Activated CD8-positive, alpha-beta memory T cell treated with anti-CD3 and anti-CD28 coated beads for 36 hours (primary cell): ENCODE data around the gene FUZ. TPM values are rescaled to one million over a fixed set of nuclear protein-coding genes. Genes with fewer than 3 reads are reported as not detected.

ENCODE experiments used
- CTCF ChIA-PET: fragments of 350-600 bp; sonication (Branson Sonifier 250); formaldehyde crosslinking; loops from one replicate; lab custom pipeline; 2021; ENCODE audit warnings: antibody characterized with exemption; lab: Charles Lee
- POLR2A ChIA-PET: fragments of 350-600 bp; sonication (Branson Sonifier 250); formaldehyde crosslinking; loops from one replicate; lab custom pipeline; 2021; ENCODE audit warnings: antibody characterized with exemption; lab: Charles Lee
- total RNA-seq, 2 experiments: library from RNA; stranded (reverse); gene quantifications; one replicate each; pipeline ENCODE4 v1.2.3, GENCODE V29; 2021

FUZ gene
- total RNA-seq, 2 experiments from 2014 or later, result 32.6 to 33.4 TPM

DNA sequence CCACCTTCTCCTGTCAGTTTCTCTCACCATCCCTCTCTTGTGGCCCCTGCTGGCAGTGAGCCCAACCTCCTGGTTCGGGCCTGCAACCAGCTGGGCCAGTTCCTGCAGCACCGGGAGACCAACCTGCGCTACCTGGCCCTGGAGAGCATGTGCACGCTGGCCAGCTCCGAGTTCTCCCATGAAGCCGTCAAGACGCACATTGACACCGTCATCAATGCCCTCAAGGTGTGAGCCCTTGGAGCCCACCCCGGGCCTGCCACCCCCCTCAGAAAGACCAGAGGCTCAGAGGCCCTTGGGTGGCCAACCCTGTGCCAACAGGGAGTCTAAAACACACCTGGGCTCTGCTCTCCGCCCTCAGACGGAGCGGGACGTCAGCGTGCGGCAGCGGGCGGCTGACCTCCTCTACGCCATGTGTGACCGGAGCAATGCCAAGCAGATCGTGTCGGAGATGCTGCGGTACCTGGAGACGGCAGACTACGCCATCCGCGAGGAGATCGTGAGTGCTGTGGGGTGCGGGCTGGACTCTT lies 13.8 kb downstream of the FUZ start:
- POLR2A ChIA-PET, result no interaction called here
- CTCF ChIA-PET, result no interaction called here

DNA sequence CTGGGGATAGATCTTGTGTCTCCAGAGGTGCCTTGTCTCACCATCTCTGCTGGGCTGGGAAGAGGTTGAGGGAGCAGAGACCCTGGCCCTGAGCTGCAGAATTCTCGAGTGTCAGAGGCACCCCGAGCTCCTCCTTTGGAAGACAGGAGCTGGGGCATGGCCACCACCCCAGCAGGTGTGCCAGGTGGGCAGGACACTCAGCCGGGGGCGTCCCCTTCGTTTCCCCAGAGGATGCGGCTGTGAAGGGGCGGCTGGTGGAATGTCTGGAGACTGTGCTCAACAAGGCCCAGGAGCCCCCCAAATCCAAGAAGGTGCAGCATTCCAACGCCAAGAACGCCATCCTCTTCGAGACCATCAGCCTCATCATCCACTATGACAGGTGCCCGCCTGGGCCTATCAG lies 14.5 kb downstream of the FUZ start:
- ChIA-PET POLR2A (no interaction called here), CTCF (no interaction called here)

DNA sequence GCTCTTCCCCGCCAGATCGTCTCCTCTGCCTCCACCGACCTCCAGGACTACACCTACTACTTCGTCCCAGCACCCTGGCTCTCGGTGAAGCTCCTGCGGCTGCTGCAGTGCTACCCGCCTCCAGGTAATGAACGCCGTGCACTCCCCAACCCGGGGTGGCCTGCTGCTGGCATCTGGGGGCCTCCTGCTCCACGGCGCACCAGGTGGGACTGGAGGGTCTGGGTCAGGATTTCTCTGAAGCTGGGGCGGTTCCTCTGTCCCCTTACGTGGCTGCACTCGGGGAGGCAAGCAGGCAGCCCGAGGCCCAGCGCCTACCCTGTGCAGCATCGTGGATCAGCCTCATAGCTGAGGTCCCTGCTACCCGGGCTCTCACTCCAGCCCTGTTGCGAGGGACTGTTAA lies 17.5 kb downstream of the FUZ start:
- ChIA-PET CTCF (interaction anchor here (0.6 to 1.3 kb wide), 2 partner anchors 9 to 20 kb away, joined by 3 to 4 read pairs; no protein-coding TSS in a partner anchor), POLR2A (no interaction called here)

DNA sequence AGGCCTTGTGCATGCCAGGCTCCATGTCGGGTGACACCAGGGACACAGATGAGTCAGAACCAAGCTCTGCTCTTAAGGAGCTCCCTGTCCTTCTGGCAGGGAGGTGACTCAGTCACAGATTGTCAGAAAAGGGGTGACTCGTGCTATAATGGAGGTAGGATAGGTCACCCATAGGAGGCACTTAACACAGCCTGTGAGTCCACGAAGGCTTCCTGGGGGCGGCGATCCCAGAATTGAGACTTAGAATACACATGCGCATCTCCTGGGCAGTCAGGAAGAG lies 19.6 kb downstream of the FUZ start:
- ChIA-PET POLR2A (no interaction called here), CTCF (interaction anchor here (0.6 to 1.2 kb wide), 2 partner anchors 22 to 107 kb away, joined by 3 to 4 read pairs; no protein-coding TSS in a partner anchor)

DNA sequence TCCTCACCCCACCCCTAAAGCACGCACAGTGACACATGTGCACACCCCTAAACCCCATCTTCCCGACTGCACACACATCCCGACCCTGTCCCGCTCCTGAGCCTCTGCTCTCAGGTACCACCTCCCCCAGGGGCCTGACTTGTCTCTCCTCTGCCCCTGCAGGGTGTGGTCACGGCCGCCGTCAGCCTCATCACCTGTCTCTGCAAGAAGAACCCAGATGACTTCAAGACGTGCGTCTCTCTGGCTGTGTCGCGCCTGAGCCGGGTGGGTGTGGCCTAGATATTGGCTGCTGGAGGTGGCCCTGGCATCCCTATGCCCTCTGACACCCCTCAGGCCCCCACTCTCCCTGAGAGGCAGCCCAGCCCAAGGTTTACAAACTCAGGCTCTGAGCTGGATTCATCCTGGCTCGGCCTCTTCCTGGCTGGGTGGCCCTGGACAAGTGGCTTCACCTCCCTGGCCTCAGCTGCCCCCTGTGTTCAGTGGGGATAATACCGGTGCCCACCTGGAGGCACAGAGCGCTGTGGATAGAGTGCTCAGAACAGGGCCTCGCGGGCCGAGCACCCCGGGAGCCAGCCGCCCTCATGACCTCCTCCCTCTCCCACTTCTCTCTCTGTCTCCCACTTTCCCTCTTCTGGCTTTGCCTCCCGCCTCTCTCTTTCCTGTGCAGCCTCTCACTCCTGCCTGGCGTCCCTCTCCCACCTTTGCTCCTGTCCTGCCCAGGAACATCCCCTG lies 20.1 kb downstream of the FUZ start:
- POLR2A ChIA-PET, result no interaction called here
- CTCF ChIA-PET, result interaction anchor here (0.6 kb wide), 1 partner anchor 106 kb away, joined by 3 read pairs; no protein-coding TSS in a partner anchor

DNA sequence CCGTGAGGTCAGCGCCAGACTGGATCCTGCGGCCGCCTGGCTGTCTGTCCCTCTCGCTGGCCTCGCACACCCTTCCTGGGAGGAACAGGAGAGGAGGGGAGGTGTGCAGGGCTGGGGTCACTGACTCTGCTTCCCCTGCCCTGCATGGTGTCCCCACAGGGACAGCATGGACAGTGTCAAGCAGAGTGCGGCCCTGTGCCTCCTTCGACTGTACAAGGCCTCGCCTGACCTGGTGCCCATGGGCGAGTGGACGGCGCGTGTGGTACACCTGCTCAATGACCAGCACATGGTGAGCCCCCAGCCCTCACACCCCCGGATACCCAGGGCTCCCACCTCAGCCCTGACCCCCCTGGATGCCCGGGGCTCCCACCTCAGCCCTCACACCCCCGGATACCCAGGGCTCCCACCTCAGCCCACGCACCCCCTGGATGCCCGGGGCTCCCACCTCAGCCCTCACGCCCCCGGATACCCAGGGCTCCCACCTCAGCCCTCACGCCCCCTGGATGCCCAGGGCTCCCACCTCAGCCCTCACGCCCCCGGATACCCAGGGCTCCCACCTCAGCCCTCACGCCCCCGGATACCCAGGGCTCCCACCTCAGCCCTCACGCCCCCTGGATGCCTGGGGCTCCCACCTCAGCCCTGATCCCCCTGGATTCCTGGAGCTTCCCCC lies 21.2 kb downstream of the FUZ start:
- POLR2A ChIA-PET, result no interaction called here
- CTCF ChIA-PET, result no interaction called here

DNA sequence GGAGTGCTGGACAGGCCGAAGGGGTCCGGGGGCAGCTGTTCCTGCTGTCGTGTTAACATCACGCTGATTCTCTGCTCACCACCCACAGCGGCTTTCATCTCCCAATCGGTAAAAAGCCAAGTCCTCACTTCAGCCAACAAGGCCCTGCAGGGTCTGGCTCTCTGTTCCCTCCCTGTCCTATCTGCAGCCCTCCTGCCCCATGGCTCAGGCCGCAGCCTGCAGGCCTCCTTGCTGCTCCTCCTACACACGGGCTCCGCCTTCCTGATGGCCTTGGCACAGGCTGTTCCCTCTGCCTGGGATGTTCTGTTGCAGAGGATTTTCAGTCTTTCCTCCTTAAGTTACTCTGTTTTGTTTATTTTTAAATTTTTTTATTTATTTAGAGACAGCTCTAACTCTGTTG lies 22.2 kb downstream of the FUZ start:
- CTCF ChIA-PET, result no interaction called here
- POLR2A ChIA-PET, result no interaction called here

DNA sequence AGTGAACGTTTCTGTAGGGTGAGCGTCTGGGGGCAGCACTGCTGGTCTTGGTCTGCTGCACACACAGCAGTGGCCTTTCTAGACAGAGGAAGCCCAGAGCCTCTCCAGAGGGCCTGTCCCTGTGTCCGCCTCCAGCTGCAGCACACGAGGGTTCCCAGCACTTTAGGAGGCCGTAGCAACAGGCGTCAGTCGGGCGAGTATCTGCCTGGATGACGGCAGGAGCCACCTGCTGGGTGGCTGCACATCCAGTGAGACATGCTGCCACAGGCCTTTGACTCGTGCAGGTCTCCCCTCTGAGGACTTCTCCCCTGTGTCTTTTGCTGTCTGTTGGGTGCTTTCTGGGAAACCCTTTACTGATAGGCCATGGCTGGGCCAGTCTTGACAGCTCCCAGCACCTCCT lies 24.2 kb downstream of the FUZ start:
- POLR2A ChIA-PET, result no interaction called here
- CTCF ChIA-PET, result no interaction called here

DNA sequence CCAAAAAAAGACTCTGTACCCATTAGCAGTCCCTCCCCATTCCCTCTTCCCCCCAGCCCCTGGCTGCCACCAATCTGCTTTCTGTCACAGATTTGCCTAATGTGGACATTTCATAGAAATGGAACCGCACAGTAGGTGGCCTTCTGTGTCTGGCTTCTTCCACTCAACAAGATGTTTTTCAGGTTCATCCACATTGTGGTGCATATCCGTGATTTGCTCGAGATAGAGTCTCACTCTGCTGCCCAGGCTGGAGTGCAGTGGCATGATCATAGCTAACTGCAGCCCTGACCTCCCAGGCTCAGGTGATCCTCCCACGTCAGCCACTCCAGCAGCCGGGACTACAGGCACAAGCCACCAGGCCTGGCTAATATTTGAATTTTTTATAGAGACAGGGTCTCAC lies 25.3 kb downstream of the FUZ start:
- ChIA-PET POLR2A (no interaction called here), CTCF (no interaction called here)

DNA sequence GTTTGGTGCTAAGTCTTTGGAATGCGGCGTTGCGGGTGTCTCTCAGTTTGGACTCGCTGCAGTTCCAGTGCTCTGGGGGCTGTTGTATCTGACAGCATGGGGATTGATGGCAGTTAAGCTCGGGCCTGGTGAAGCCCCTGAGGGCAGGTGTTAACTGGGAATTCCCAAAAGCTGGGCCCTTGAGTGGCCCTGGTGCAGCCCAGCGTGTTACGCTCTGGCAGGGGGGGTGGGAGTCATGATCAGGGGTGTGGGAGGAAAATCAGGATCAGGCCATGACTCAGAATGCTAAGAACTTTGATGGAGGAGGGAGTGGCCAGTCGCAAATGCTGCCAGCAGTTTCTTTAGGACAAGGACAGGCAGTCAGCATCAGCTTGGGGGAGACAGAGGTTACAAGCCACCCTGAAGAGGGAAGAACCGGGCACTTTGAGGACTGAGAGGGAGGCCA lies 26.7 kb downstream of the FUZ start:
- POLR2A ChIA-PET, result no interaction called here
- CTCF ChIA-PET, result interaction anchor here (0.7 to 2.0 kb wide), 2 partner anchors 24 to 68 kb away, joined by 3 to 5 read pairs; no protein-coding TSS in a partner anchor

DNA sequence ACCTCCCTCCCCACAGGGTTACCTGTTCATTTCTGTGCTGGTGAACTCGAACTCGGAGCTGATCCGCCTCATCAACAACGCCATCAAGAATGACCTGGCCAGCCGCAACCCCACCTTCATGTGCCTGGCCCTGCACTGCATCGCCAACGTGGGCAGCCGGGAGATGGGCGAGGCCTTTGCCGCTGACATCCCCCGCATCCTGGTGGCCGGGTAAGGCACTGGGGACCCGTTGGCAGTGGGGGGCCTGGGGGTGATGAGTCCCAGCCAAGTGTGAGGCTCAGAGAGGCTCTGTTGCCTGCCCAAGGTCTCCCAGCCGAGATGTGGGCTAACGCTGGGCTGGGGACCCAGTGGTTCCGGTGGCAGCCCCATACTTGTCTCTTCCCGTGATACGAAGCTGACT lies 30.6 kb downstream of the FUZ start:
- ChIA-PET CTCF (no interaction called here), POLR2A (no interaction called here)

DNA sequence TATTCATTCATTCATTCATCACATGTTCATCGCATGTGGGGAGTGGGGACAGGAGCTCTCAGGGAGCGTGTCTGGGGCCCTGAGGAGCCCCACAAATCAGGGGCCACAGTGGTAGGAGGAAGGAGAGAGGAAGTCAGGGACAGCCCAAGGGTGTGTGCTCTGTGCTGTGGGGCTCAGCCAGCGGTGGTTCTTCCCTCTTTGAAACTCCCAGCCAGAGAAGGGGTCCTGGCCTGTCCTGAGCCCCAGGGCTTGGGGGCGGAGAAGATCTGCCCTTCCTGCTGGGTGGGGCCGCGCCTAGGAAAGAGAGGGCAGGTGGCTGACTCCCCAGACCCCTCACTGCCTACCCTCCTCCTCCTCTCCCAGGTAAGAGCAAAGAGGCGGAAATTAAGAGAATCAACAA lies 31.7 kb downstream of the FUZ start:
- CTCF ChIA-PET, result interaction anchor here (0.6 kb wide), 1 partner anchor 15 kb away, joined by 3 read pairs; the partner anchor contains the start of gene AP2A1
- POLR2A ChIA-PET, result no interaction called here

DNA sequence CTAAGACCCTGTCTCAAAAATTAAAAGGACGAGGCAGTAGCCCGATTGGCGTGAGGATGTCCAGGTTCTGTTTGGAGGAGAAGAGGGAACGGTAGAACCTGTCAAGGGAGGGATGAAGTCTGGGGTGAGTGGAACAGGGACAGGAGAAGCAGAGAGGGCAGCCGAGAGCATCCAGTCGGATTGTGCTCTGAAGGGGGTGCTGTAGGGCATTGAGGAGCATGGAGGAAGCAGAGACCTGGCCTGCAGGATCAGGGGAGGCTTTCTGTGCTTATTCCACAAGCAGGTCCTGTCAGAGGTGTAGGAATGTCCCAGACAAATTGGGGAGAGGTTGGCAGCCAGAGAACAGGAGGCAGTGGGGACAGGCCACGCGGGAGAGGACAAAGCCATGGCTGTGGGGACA lies 32.2 kb downstream of the FUZ start:
- ChIA-PET POLR2A (no interaction called here), CTCF (interaction anchor here (0.6 kb wide), 1 partner anchor 14 kb away, joined by 3 read pairs; the partner anchor contains the start of gene AP2A1)

DNA sequence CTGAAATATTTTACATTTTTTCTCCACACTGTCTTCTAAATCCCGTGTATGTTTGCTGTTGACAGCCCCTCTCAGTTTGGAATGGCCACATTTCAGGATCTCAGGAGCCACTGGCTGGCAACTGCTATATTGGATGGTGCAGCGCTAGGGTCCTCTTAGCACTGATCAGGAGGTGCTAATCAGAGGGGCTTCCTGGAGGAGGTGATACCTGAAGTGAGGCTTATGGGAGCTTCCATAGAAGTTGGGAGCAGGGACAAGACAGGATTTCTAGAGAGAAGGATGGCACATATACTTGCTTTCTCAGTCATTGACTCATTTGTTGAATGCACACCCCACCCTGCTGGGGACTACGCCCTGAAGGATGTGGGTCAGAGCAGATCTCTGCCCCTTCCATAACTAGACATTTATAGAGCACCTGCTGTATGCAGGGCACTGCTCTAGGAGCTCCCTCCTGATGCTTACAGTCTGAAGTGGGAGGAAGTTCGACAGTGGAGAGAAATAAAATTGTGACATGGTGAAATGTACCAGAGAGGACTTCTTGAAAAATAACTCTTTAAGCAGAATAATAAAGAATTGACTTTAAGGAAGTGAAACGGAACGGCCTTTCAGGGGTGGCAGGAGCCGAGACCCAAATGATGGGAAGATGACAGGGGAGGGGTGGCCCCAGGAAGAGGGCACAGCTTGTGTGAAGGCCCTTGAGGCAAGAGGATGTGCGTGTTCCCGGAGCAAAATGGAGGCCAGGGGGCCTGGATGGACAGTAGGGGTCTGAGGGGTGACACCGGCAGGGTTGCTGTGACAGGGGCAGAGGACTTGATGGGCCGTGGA lies 33.1 kb downstream of the FUZ start:
- POLR2A ChIA-PET, result interaction anchor here (0.6 kb wide), 1 partner anchor 127 kb away, joined by 3 read pairs; no protein-coding TSS in a partner anchor

DNA sequence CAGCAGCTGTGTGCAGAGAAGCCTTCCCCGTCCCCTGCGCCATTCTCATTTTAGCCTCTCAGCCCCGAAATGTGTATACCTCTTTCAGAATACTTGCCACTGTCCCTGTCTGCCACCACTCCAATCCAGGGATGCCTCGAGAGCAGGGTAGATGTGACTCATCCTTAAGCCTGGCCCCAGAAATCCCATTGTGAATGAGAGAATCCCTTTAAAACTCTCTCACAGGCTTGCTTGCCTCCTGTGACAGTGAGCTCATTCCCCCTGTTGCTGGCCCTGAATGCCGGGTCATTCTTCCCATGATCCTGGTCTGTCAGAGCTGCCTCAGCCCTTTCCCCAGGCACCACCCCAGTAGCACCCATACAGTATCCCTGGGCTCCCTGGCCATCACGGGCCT lies 36.7 kb downstream of the FUZ start:
- ChIA-PET CTCF (interaction anchor here (0.6 kb wide), 1 partner anchor 18 kb away, joined by 4 read pairs; no protein-coding TSS in a partner anchor), POLR2A (no interaction called here)

More for the DNA sequence above, 33.1 kb downstream of the FUZ start:
- CTCF ChIA-PET, result interaction anchor here (0.6 kb wide), 1 partner anchor 990 kb away, joined by 6 read pairs; no protein-coding TSS in a partner anchor

DNA sequence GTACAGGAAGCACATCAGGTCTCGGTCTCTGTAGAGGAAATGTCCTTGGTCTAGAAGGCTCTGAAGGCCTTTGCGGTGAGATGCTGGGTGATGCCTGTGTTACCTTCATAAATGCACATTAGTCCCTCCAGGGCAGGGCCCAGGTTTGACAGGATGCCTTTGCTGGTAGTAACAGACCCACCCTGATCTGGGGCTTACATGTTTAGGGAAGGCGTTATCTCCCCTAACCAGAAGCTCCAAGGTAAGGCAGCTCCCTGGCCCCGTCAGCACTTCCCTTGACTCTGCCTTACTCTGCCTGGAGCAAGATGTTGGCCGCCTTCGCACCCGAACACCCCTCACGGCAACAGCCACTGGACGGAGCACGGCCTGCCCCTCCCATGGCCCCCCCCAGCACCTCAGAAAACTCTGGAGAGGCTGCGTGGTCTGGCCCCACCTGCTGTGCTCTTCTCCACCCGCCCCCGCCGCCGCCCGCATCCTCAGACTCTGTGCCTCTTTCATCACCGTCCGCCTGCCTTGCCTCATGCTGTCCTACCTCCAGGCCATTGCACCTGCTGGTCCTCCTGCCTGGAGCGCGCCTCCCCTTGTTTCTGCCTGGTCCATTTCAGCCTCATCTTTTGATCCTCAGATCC lies 37.2 kb downstream of the FUZ start:
- CTCF ChIA-PET, result interaction anchor here (0.6 kb wide), 1 partner anchor 17 kb away, joined by 4 read pairs; no protein-coding TSS in a partner anchor
- POLR2A ChIA-PET, result no interaction called here

DNA sequence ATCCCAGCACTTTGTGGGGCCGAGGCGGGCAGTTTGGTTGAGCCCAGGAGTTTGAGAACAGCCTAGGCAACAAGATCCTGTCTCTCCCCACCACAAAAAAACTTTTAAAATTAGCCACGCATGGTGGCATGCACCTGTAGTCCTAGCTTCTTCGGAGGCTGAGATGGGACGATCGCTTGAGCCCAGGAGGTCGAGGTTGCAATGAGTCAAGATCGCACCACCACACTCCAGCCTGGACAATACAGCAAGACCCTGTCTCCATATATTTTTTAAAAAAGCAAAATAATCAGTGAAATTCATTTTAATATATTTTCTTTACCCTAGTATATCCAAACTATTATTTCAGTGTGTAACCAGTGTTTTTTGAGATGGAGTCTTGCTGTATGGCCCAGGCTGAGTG lies 38.1 kb downstream of the FUZ start:
- CTCF ChIA-PET, result interaction anchor here (0.5 to 0.8 kb wide), 2 partner anchors 30 to 96 kb away, joined by 3 to 4 read pairs; no protein-coding TSS in a partner anchor
- POLR2A ChIA-PET, result no interaction called here

DNA sequence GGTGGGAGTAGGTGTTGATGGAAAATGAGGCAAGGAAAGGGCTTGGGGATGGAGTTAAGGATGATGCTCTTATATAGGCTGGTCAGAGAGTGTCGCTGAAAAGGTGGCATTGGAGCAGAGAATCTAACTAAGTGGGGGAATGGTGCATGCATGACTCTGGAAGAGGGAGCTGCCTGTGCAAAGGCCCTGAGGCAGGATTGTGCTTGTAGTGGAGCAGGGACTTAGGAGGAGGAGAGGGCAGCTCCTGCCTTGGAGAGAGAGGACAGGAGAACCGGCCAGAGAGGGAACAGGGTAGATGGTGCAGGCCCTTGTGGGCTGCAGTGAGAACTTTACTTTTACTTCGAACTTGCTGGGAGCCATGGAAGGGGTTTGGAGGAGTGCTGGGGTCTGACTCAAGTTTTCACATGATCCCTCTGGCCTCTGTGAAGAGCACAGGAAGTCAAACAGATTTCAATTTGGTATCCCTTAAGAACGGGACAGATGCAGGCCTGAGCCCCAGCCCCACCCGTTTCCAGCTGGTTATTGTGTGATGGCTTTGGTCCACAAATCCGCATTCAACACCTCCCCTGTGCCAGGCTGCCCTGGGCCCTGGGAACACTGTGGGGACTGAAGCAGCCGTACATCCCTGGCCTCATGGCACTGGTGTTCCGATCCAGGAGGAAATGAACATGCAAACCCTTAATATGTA lies 39.3 kb downstream of the FUZ start:
- POLR2A ChIA-PET, result no interaction called here
- CTCF ChIA-PET, result interaction anchor here (0.6 kb wide), 1 partner anchor 138 kb away, joined by 3 read pairs; no protein-coding TSS in a partner anchor
